K562 (cell line): ENCODE data around the gene RPS28. TPM values are rescaled to one million over a fixed set of nuclear protein-coding genes. Genes with fewer than 3 reads are reported as not detected.

Experiments used
- AFF1 ChIP-seq, 2 experiments: fragments of 450-650 bp; IDR thresholded peaks; 2 replicates each; pipeline ENCODE4 v1.6.1; 2018; ENCODE audit warnings: mild to moderate bottlenecking in 2 of 2, low read depth in 1 of 2; ENCODE audit not compliant: partially characterized antibody in 2 of 2
- BACH1 ChIP-seq: fragments of 200-800 bp; sonication (Bioruptor generic); IDR thresholded peaks from 2 replicates; pipeline ENCODE4 v1.6.1; 2016; ENCODE audit warnings: missing genetic modification characterization, missing compliant biosample characterization
- CREB1 ChIP-seq, 2 experiments: sonication (generic) in 1 of 2; formaldehyde crosslinking in 1 of 2; IDR thresholded peaks; 2 replicates each; pipeline versions ENCODE4 v1.6.1 to v1.8.0; 2012 to 2022; ENCODE audit warnings: inconsistent platforms in 1 of 2, mild to moderate bottlenecking in 1 of 2, missing genetic modification reagents in 1 of 2, moderate library complexity in 1 of 2
- E2F3 ChIP-seq: fragments of 250-450 bp; sonication (Bioruptor Pico); IDR thresholded peaks from 2 replicates; pipeline ENCODE4 v1.4.0; 2020; ENCODE audit warnings: mild to moderate bottlenecking
- ETS1 ChIP-seq: conservative IDR thresholded peaks from 2 replicates; pipeline ENCODE4 v1.6.1; 2011; ENCODE audit warnings: low read depth, mild to moderate bottlenecking, low read length; ENCODE audit not compliant: control insufficient read depth
- EZH2 ChIP-seq: IDR thresholded peaks from 2 replicates; pipeline ENCODE4 v1.6.1; 2012; ENCODE audit warnings: low read depth, mild to moderate bottlenecking, inconsistent platforms, low read length, borderline replicate concordance
- FUS ChIP-seq: fragments of 200-400 bp; formaldehyde crosslinking; optimal IDR thresholded peaks from 2 replicates; pipeline ENCODE3; 2017; ENCODE audit warnings: low read depth, low read length
- GABPB1 ChIP-seq: sonication (generic); formaldehyde crosslinking; IDR thresholded peaks from 2 replicates; pipeline ENCODE4 v1.8.0; 2022; ENCODE audit warnings: mild to moderate bottlenecking, missing genetic modification reagents
- GTF2A2 ChIP-seq: IDR thresholded peaks from 2 replicates; pipeline ENCODE4 v1.6.1; 2016; ENCODE audit warnings: mild to moderate bottlenecking, missing genetic modification characterization, missing compliant biosample characterization
- HES1 ChIP-seq: fragments of 450-650 bp; IDR thresholded peaks from 2 replicates; pipeline ENCODE4 v1.6.1; 2016; ENCODE audit warnings: low read depth, mild to moderate bottlenecking, moderate library complexity
- MBD1 ChIP-seq: fragments of 250-450 bp; sonication (Bioruptor Pico); IDR thresholded peaks from 2 replicates; pipeline ENCODE4 v1.8.0; 2022; ENCODE audit warnings: inconsistent platforms
- MCM2 ChIP-seq: fragments of 450-650 bp; IDR thresholded peaks from 2 replicates; pipeline ENCODE4 v1.6.1; 2017; ENCODE audit warnings: low read depth, mild to moderate bottlenecking
- SREBF2 ChIP-seq: sonication (generic); formaldehyde crosslinking; IDR thresholded peaks from 2 replicates; pipeline ENCODE4 v1.4.0; 2020; ENCODE audit warnings: mild to moderate bottlenecking, missing genetic modification reagents
- STAT5A ChIP-seq: IDR thresholded peaks from 2 replicates; pipeline ENCODE4 v1.6.1; 2012; ENCODE audit warnings: low read length, inconsistent platforms, borderline replicate concordance
- TCF3 ChIP-seq: sonication (generic); formaldehyde crosslinking; IDR thresholded peaks from 2 replicates; pipeline ENCODE4 v1.4.0; 2020; ENCODE audit warnings: mild to moderate bottlenecking, missing genetic modification reagents
- TGIF2 ChIP-seq: sonication (generic); formaldehyde crosslinking; IDR thresholded peaks from 2 replicates; pipeline ENCODE4 v1.8.1; 2022; ENCODE audit warnings: mild to moderate bottlenecking, missing genetic modification reagents, moderate library complexity
- ZNF589 ChIP-seq: fragments of 200-800 bp; sonication (Bioruptor generic); IDR thresholded peaks from 2 replicates; pipeline ENCODE4 v1.6.1; 2016; ENCODE audit warnings: low read depth, missing genetic modification characterization, missing compliant biosample characterization
- ZNF764 ChIP-seq: fragments of 250-450 bp; sonication (Bioruptor Pico); IDR thresholded peaks from 2 replicates; pipeline ENCODE4 v1.4.0; 2020; ENCODE audit warnings: low read depth, mild to moderate bottlenecking, moderate library complexity
- ZNF778 ChIP-seq: fragments of 450-650 bp; formaldehyde crosslinking; IDR thresholded peaks from 2 replicates; pipeline ENCODE4 v1.4.0; 2020; ENCODE audit warnings: mild to moderate bottlenecking, moderate library complexity
- ZNF780A ChIP-seq: fragments of 250-450 bp; sonication (Bioruptor Pico); IDR thresholded peaks from 2 replicates; pipeline ENCODE4 v1.5.0; 2021; ENCODE audit warnings: mild to moderate bottlenecking
- polyA plus RNA-seq, 8 experiments: library from polyadenylated mRNA; depleted of rRNA in 4 of 8; stranded (reverse) in 5 of 8; unstranded in 3 of 8; fragments of >200 nt; fragmentation: Nextera tagmentation in 2 of 8; fragmentation: Illumina TruSeq in 1 of 8; extraction: Ambion mirVana in 2 of 8; extraction: Trizol in 1 of 8; gene quantifications; 2 replicates each; pipeline versions ENCODE4 v1.2.1 to v1.2.3, GENCODE V29; 2011 to 2014; ENCODE audit warnings: inconsistent platforms in 1 of 8, missing spikeins in 1 of 8
- total RNA-seq, 7 experiments: library from RNA; depleted of rRNA in 6 of 7; stranded (reverse); fragments of >200 nt in 6 of 7; fragmentation: Illumina TruSeq in 2 of 7; extraction: Trizol in 2 of 7; gene quantifications; 2 replicates each; pipeline versions ENCODE4 v1.2.1 to v1.2.3, GENCODE V29; 2011 to 2021; ENCODE audit warnings: low replicate concordance in 1 of 7

Gene RPS28
- total and polyA plus RNA-seq, 9 of the 15 experiments (the other 6 are each of a cell fraction or from before 2014, with no cell fraction given), result 165 to 2,827 (median 1,303) TPM

- TF ChIP-seq AFF1 (IDR thresholded peaks at IDR 0.05; ENCODE audit: low read depth in 1 of 2, partially characterized antibody in 2 of 2), result peak in 1 of 2 experiments; percentile 65
- no peak for TF ChIP-seq MBD1
- TF ChIP-seq STAT5A, result no peak
- TF ChIP-seq ETS1, result peak; percentile 63; the same call in 1 of the 2 replicates
- no peak for TF ChIP-seq SREBF2 (CRISPR knock-in tag)
- no peak for TF ChIP-seq MCM2
- TF ChIP-seq HES1, result no peak
- no peak for TF ChIP-seq ZNF589
- TF ChIP-seq EZH2, result no peak
- no peak for TF ChIP-seq E2F3 (CRISPR knock-in tag)
- no peak for TF ChIP-seq BACH1 (tag)
- TF ChIP-seq GABPB1 (CRISPR knock-in tag), result peak; percentile 70; the same call in 1 of the 2 replicates
- TF ChIP-seq GTF2A2 (tag), result peak; percentile 88
- TF ChIP-seq FUS, result no peak
- peak; percentile 24; the same call in 1 of the 2 replicates for TF ChIP-seq TCF3 (CRISPR knock-in tag)
- TF ChIP-seq ZNF778 (CRISPR knock-in tag), result no peak
- peak; percentile 96 for TF ChIP-seq CREB1 (IDR thresholded peaks at IDR 0.05)
- TF ChIP-seq CREB1 (CRISPR knock-in tag; IDR thresholded peaks at IDR 0.05), result peak; percentile 95
- TF ChIP-seq ZNF764, result no peak
- TF ChIP-seq TGIF2 (CRISPR knock-in tag), result no peak
- no peak for TF ChIP-seq ZNF780A
These were observed at the start of gene RPS28, which contains the start of gene NDUFA7 (continued) for GRCh38 chr19:8321067-8321985.
